Thyroid gland (tissue), 4 donors: ENCODE measurements around the gene SAMD11. TPM values are rescaled to one million over a fixed set of nuclear protein-coding genes. Genes with fewer than 3 reads are reported as not detected.

Experiments
- DNase-seq, 2 donors: peaks; one replicate each; pipeline ENCODE4 v3.0.0-alpha.2; 2019
- H3K27ac ChIP-seq, 3 donors: fragments of 200-600 bp; sonication (generic); 1 replicate in 2 of 3; 2 replicates in 1 of 3; pipeline ENCODE4 v1.5.1; 2016 to 2019; ENCODE audit warnings: mild to moderate bottlenecking in 1 of 3, moderate library complexity in 1 of 3
- H3K27me3 ChIP-seq: fragments of 200-600 bp; sonication (generic); one replicate; pipeline ENCODE4 v1.5.1; 2019
- H3K36me3 ChIP-seq, 2 donors: fragments of 200-600 bp; sonication (generic); one replicate each; pipeline ENCODE4 v1.5.1; 2016 to 2019
- H3K4me1 ChIP-seq, 2 donors: fragments of 200-600 bp; sonication (generic); one replicate each; pipeline ENCODE4 v1.5.1; 2017 to 2019
- H3K4me3 ChIP-seq, 3 donors: fragments of 200-600 bp; sonication (generic); replicated peaks in 1 of 3; 1 replicate in 2 of 3; 2 replicates in 1 of 3; pipeline ENCODE4 v1.5.1; 2016; ENCODE audit warnings: mild to moderate bottlenecking in 1 of 3
- H3K9me3 ChIP-seq: fragments of 200-600 bp; sonication (generic); one replicate; pipeline ENCODE4 v1.5.1; 2017
- POLR2A ChIP-seq, 2 donors: fragments of 450-650 bp; IDR thresholded peaks; one replicate each; pipeline ENCODE4 v1.6.1; 2017; ENCODE audit warnings: antibody characterized with exemption in 2 of 2, mild to moderate bottlenecking in 2 of 2, moderate library complexity in 1 of 2
- WGBS, 2 donors: methylation state at CpG; one replicate each; pipeline ENCODE4 v1.1.5; 2017; 5-methylcytosine and 5-hydroxymethylcytosine counted together
- intact Hi-C: fragments of 100-400 bp; cut with DNase I; formaldehyde crosslinking; loops from one replicate; pipeline ENCODE4 v1.15.1; 2023
- total RNA-seq, 4 donors: library from RNA; depleted of rRNA; stranded (reverse); fragments of >200 nt; gene quantifications; one replicate each; pipeline ENCODE4 v1.2.3, GENCODE V29; 2016
- TF ChIP-seq, protein P1 (sequence below), 6 experiments: fragments of 200-600 bp in 3 of 6; fragments of 450-650 bp in 3 of 6; sonication (generic) in 3 of 6; IDR thresholded peaks; one replicate each; pipeline ENCODE4 v1.5.1; 2016 to 2019; ENCODE audit warnings: antibody characterized with exemption in 6 of 6, mild to moderate bottlenecking in 2 of 6, inconsistent platforms in 1 of 6, moderate library complexity in 1 of 6

Gene SAMD11
- total RNA-seq, 4 donors from 2014 or later: 4.1 to 11.2 (median 6.3) TPM

DNA sequence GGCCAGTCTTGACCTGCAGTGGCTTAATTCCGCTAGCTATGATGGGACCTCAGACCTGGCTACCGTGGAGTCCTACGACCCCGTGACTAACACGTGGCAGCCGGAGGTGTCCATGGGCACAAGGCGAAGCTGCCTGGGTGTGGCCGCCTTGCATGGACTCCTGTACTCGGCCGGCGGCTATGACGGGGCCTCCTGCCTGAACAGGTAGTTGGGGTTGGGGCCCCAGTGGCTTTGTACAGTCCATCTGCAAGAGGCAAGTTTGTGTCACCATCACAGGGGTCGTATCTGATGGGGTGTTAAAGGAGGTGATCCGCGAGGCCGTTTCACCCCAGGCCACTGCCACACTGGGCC, 39.6 kb downstream of the SAMD11 start:
- no peak overlapping the region for H3K4me3 ChIP-seq
- 93 to 95% methylated on average over 5 to 15 of the region's 16 CpGs for WGBS, 2 donors
- DNase-seq: no peak
- H3K27ac ChIP-seq: no peak overlapping the region
- no peak for TF ChIP-seq POLR2A (IDR thresholded peaks at IDR 0.05)
- TF ChIP-seq, protein P1, sequence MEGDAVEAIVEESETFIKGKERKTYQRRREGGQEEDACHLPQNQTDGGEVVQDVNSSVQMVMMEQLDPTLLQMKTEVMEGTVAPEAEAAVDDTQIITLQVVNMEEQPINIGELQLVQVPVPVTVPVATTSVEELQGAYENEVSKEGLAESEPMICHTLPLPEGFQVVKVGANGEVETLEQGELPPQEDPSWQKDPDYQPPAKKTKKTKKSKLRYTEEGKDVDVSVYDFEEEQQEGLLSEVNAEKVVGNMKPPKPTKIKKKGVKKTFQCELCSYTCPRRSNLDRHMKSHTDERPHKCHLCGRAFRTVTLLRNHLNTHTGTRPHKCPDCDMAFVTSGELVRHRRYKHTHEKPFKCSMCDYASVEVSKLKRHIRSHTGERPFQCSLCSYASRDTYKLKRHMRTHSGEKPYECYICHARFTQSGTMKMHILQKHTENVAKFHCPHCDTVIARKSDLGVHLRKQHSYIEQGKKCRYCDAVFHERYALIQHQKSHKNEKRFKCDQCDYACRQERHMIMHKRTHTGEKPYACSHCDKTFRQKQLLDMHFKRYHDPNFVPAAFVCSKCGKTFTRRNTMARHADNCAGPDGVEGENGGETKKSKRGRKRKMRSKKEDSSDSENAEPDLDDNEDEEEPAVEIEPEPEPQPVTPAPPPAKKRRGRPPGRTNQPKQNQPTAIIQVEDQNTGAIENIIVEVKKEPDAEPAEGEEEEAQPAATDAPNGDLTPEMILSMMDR (IDR thresholded peaks at IDR 0.05): no peak
- H3K9me3 ChIP-seq: no peaks in the 10 kb centered on the region
- peaks cover 18 to 40% of the 10 kb centered on the region in 2 donors for H3K4me1 ChIP-seq
- intact Hi-C loops: no loop called here
- H3K36me3 ChIP-seq: no peaks in the 10 kb centered on the region
- H3K27me3 ChIP-seq: no peaks in the 10 kb centered on the region

DNA sequence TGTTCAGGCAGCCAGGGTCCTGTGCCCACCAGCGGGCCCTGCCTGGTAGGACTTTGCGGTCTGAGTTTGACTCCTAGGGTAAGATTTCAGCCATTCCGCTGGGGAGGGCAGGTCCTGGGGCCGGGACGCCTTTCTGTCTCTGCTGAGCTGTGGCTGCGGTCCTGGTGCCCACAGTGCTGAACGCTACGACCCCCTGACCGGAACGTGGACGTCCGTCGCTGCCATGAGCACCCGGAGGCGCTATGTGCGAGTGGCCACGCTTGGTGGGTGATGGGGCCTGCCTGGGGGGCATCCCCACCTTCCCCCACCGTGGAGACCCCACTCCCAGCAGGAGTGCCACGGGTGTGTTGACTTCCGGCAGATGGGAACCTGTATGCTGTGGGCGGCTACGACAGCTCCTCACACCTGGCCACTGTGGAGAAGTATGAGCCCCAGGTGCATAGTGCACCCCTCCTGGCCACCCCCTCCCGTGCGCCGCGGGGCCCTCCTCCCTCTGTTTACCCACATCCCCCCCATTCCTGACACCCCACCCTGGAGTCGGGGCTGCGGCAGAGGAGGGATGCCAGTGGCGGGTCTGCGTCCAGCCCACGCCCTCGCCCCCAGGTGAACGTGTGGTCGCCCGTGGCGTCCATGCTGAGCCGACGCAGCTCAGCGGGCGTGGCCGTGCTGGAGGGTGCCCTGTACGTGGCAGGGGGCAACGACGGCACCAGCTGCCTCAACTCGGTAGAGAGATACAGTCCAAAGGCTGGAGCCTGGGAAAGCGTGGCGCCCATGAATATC, 40.2 kb downstream of the SAMD11 start:
- H3K9me3 ChIP-seq: no peaks in the 10 kb centered on the region
- no peaks in the 10 kb centered on the region for H3K27me3 ChIP-seq
- no peak overlapping the region for H3K27ac ChIP-seq
- 94 to 97% methylated on average over 28 to 29 of the region's 47 CpGs for WGBS, 2 donors
- peaks cover 14 to 36% of the 10 kb centered on the region in 2 donors for H3K4me1 ChIP-seq
- no peak for DNase-seq
- intact Hi-C loops: no loop called here
- TF ChIP-seq POLR2A (IDR thresholded peaks at IDR 0.05): no peak
- TF ChIP-seq, protein P1 (IDR thresholded peaks at IDR 0.05): no peak
- no peak overlapping the region for H3K4me3 ChIP-seq
- no peaks in the 10 kb centered on the region for H3K36me3 ChIP-seq

DNA sequence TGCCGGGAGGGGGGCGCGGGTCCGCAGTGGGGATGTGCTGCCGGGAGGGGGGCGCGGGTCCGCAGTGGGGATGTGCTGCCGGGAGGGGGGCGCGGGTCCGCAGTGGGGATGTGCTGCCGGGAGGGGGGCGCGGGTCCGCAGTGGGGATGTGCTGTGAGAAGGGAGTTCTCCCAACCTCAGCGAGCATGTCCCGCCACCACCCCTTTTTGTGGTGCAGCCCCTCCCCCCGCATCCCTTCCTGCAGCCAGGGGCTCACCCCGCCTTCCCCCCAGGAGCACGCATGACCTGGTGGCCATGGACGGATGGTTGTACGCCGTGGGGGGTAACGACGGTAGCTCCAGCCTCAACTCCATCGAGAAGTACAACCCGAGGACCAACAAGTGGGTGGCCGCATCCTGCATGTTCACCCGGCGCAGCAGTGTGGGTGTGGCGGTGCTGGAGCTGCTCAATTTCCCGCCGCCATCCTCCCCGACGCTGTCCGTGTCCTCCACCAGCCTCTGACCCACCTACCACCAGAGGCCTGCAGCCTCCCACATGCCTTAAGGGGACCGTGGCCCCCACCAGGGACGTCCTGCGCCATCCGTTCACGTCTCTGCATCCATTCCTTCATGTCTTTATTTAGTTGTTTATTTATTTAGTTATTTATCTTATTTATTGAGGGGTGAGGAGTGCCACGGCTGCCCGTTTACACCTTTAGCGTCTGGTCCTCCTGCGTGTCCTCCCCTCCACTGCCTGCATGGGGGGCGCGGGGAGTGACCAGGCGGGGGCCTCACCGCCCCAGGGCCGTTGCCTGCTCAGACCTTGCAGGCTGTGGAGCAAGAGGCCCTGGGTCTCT, 41.2 kb downstream of the SAMD11 start:
- Histone ChIP-seq H3K4me3 (no peak overlapping the region), H3K36me3 (no peaks in the 10 kb centered on the region), H3K27me3 (no peaks in the 10 kb centered on the region), H3K4me1 (peaks cover 8 to 31% of the 10 kb centered on the region in 2 donors), H3K27ac (no peak overlapping the region), H3K9me3 (no peaks in the 10 kb centered on the region)
- TF ChIP-seq, protein P1 (IDR thresholded peaks at IDR 0.05): no peak
- no peak for TF ChIP-seq POLR2A (IDR thresholded peaks at IDR 0.05)
- DNase-seq: no peak
- intact Hi-C loops: no loop called here
- 96 to 97% methylated on average over 25 to 40 of the region's 51 CpGs for WGBS, 2 donors

DNA sequence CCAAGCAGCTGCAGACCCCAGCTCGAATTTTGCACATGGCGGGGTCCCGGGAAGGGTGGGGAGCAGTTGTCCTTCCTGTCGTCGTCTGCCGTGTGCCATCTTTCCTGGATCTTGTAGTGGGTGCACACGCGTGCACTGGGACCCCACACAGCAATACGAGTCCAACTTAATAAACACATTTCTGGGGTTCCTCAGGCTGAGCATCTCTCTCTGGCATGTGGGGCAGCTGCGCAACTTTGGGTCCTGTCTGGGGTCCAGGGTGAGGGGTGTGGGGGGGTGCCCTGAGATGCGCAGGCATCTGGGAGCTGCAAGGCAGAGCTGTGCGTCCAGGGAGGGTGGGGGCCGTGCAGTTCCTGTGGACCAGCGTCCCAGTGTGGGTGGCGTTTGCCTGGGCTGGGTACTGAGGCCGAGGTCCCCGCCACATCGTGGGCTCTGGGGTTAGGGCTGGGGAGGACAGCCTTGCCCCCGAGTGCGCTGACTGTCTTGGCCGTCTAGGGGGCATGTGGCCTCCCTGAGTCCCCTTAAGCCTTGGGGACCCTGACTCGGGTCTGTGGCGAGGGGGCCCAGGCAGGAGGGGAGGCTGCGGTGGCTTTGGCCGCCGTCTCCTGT, 41.9 kb downstream of the SAMD11 start:
- DNase-seq: no peak
- peaks cover 8 to 27% of the 10 kb centered on the region in 2 donors for H3K4me1 ChIP-seq
- intact Hi-C loops: no loop called here
- no peaks in the 10 kb centered on the region for H3K36me3 ChIP-seq
- 86 to 100% methylated on average over 2 to 17 of the region's 26 CpGs for WGBS, 2 donors
- no peak for TF ChIP-seq POLR2A (IDR thresholded peaks at IDR 0.05)
- TF ChIP-seq, protein P1 (IDR thresholded peaks at IDR 0.05): no peak
- H3K27me3 ChIP-seq: no peaks in the 10 kb centered on the region
- no peak overlapping the region for H3K4me3 ChIP-seq
- H3K9me3 ChIP-seq: no peaks in the 10 kb centered on the region
- H3K27ac ChIP-seq: no peak overlapping the region
